Measurements from ENCODE around the gene ADGRG1. TPM values are rescaled to one million over a fixed set of nuclear protein-coding genes. Genes with fewer than 3 reads are reported as not detected.
"Not testable (repeated sequence)": the region's sequence is repeated elsewhere in the genome, so short reads cannot be mapped to it uniquely, and the experiment has no call there.

Gene ADGRG1
- total RNA-seq, 1 donor from 2014 or later: 67.1 TPM

DNA sequence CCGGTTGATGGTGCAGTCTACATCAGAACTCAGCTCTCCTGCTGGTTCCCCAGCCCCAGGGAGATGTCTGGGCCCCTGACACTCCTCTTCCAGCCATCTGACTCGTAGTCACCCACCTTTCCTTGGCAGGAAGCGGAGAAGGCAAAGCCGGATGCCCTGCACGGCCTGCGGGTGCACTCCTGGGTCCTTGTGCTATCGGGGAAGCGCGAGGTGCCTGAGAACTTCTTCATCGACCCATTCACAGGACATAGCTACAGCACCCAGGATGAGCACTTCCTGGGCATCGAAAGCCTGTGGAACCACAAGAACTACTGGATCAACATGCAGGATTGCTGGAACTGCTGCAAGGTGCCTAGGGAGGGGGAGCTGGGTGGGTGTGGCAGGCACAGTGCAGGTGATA is 78.9 kb downstream of the ADGRG1 start:
- Mint-ChIP-seq H3K4me3 (no peak overlapping the region), H3K27ac (no peak overlapping the region), H3K4me1 (no peaks in the 10 kb centered on the region), H3K36me3 (no peaks in the 10 kb centered on the region), H3K9me3 (no peaks in the 10 kb centered on the region), H3K27me3 (ENCODE audit: low read depth) (peaks cover 3% of the 10 kb centered on the region)
- TF ChIP-seq, protein P1, sequence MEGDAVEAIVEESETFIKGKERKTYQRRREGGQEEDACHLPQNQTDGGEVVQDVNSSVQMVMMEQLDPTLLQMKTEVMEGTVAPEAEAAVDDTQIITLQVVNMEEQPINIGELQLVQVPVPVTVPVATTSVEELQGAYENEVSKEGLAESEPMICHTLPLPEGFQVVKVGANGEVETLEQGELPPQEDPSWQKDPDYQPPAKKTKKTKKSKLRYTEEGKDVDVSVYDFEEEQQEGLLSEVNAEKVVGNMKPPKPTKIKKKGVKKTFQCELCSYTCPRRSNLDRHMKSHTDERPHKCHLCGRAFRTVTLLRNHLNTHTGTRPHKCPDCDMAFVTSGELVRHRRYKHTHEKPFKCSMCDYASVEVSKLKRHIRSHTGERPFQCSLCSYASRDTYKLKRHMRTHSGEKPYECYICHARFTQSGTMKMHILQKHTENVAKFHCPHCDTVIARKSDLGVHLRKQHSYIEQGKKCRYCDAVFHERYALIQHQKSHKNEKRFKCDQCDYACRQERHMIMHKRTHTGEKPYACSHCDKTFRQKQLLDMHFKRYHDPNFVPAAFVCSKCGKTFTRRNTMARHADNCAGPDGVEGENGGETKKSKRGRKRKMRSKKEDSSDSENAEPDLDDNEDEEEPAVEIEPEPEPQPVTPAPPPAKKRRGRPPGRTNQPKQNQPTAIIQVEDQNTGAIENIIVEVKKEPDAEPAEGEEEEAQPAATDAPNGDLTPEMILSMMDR (IDR thresholded peaks at IDR 0.05; ENCODE audit: unreplicated experiment): no peak
- no peak for DNase-seq (ENCODE audit: low spot score in 2 of 2, unreplicated experiment in 2 of 2)

DNA sequence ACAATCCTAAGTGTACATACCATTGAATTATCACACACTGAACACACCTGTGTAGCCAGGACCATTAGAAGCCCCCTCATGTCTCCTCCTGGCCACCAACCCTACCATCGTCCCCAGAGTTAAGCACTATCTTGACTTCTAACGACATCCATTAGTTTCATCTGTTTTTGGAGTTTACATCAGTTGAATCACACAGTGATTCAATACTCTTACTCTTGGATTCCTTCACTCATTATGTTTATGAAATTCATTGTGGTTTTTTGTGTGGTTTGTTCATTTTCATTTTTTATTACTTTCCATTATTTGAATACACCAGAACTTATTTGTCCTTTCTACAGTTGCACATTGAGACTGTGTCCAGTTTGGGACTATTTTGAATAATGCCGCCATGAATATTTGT is 79.7 kb downstream of the ADGRG1 start:
- Mint-ChIP-seq H3K36me3 (no peaks in the 10 kb centered on the region), H3K9me3 (no peaks in the 10 kb centered on the region), H3K4me1 (no peaks in the 10 kb centered on the region), H3K27ac (no peak overlapping the region), H3K27me3 (ENCODE audit: low read depth) (peaks cover 3% of the 10 kb centered on the region), H3K4me3 (no peak overlapping the region)
- TF ChIP-seq, protein P1 (IDR thresholded peaks at IDR 0.05; ENCODE audit: unreplicated experiment): no peak
- DNase-seq (ENCODE audit: low spot score in 2 of 2, unreplicated experiment in 2 of 2): no peak

DNA sequence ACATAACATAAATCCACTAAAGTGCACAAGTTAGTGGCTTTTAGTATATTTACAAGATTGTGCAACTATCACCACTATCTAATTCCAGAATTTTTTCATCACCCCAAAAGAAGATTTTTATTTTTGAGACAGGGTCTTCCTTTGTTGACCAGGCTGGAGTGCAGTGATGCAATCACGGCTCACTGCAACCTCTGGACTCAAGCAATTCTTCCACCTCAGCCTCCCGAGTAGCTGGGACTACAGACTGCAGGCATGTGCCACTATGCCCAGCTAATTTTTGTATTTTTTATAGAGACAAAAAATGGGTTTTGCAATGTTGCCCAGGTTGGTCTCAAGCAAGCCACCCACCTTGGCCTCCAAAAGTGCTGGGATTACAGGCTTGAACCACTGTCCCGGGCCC is 81.2 kb downstream of the ADGRG1 start:
- Mint-ChIP-seq H3K36me3 (no peaks in the 10 kb centered on the region), H3K9me3 (no peaks in the 10 kb centered on the region), H3K4me1 (no peaks in the 10 kb centered on the region), H3K27me3 (ENCODE audit: low read depth) (peaks cover 7% of the 10 kb centered on the region), H3K27ac (no peak overlapping the region), H3K4me3 (no peak overlapping the region)
- DNase-seq (ENCODE audit: low spot score in 2 of 2, unreplicated experiment in 2 of 2): no peak
- TF ChIP-seq, protein P1 (IDR thresholded peaks at IDR 0.05; ENCODE audit: unreplicated experiment): no peak

DNA sequence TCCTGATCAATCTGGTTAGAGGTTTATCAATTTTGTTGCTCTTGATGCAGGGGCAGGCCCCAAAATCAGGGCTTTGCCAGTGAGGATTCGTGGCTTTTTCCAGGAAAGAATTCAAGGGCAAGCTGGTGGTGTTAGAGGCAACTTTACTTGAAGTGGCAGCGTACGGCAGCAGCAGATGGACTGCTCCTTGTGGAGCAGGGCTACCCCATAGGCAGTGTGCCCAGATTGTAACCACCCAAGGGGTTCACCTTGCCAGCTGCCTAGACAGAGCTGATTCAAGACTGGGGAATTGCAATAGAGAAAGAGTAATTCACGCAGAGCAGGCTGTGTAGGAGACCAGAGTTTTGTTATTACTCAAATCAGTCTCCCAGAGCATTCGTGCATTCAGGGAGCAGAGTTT is 82.9 kb downstream of the ADGRG1 start:
- Mint-ChIP-seq H3K4me3 (no peak overlapping the region), H3K9me3 (no peaks in the 10 kb centered on the region), H3K36me3 (no peaks in the 10 kb centered on the region), H3K27me3 (ENCODE audit: low read depth) (peaks cover 15% of the 10 kb centered on the region), H3K4me1 (no peaks in the 10 kb centered on the region), H3K27ac (no peak overlapping the region)
- TF ChIP-seq, protein P1 (IDR thresholded peaks at IDR 0.05; ENCODE audit: unreplicated experiment): no peak
- DNase-seq (ENCODE audit: low spot score in 2 of 2, unreplicated experiment in 2 of 2): no peak

DNA sequence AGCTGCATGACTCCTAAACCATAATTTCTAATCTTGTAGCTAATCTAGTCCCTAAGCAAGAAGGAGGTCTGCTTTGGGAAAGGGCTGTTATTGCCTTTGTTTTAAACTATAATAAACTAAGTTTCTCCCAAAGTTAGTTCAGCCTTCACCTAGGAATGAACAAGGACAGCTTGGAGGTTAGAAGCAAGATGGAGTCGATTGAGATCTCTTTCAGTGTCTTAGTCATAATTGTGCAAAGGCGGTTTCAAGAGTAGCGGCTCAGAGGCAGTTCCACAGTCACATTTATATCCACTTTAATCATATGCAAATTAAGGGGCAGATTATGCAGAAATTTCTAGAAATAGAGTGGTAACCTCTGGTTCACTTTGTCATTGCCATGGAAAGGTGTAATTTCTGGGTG is 83.6 kb downstream of the ADGRG1 start:
- Mint-ChIP-seq H3K4me3 (no peak overlapping the region), H3K27ac (no peak overlapping the region), H3K9me3 (no peaks in the 10 kb centered on the region), H3K27me3 (ENCODE audit: low read depth) (peaks cover 18% of the 10 kb centered on the region), H3K4me1 (no peaks in the 10 kb centered on the region), H3K36me3 (no peaks in the 10 kb centered on the region)
- DNase-seq (ENCODE audit: low spot score in 2 of 2, unreplicated experiment in 2 of 2): no peak
- TF ChIP-seq, protein P1 (IDR thresholded peaks at IDR 0.05; ENCODE audit: unreplicated experiment): no peak

DNA sequence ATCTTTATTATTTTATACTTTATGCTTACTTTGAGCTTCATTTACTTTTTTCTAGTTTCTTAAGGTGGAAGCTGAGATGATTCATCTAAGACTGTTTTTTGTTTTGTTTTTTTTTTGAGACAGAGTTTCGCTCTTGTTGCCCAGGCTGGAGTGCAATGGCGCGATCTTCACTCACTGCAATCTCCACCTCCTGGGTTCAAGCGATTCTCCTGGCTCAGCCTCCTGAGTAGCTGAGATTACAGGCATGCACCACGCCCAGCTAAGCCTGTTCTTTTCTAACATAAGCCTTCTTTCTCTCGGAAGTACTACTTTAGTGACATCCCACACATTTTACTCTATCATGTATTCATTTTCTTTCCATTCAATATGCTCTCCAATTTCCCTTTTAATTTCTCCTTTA is 84.1 kb downstream of the ADGRG1 start:
- not testable (repeated sequence) for H3K4me1 Mint-ChIP-seq; DNase-seq (ENCODE audit: low spot score in 2 of 2, unreplicated experiment in 2 of 2); H3K9me3 Mint-ChIP-seq; H3K4me3 Mint-ChIP-seq; H3K36me3 Mint-ChIP-seq; H3K27ac Mint-ChIP-seq
- peaks cover 18% of the 10 kb centered on the region for H3K27me3 Mint-ChIP-seq (ENCODE audit: low read depth)
